ENCODE results near the gene CREG2.
"Not testable (repeated sequence)": the region's sequence is repeated elsewhere in the genome, so short reads cannot be mapped to it uniquely, and the experiment has no call there.

The CREG2 gene

GRCh38 chr2:101339266-101339880, 47.9 kb downstream of the CREG2 start:
- ATAC-seq (replicated peaks) (no peak), DNase-seq (no peak)
- peaks cover 0 to 5% of the 10 kb centered on the region in 2 donors for H3K27me3 Mint-ChIP-seq
- H3K36me3 Mint-ChIP-seq, result no peaks in the 10 kb centered on the region
- peaks cover 0 to 1% of the 10 kb centered on the region in 2 donors for H3K9me3 Mint-ChIP-seq
- no peak overlapping the region for H3K4me3 Mint-ChIP-seq
- H3K27ac Mint-ChIP-seq, result no peak overlapping the region
- H3K4me1 Mint-ChIP-seq, result peaks cover 9 to 13% of the 10 kb centered on the region in 2 donors

GRCh38 chr2:101337877-101338276, 49.4 kb downstream of the CREG2 start:
- DNase-seq, result no peak
- ATAC-seq (replicated peaks), result no peak
- Mint-ChIP-seq H3K36me3 (no peaks in the 10 kb centered on the region), H3K27me3 (peaks cover 0 to 5% of the 10 kb centered on the region in 2 donors), H3K27ac (no peak overlapping the region), H3K9me3 (peaks cover 0 to 1% of the 10 kb centered on the region in 2 donors), H3K4me3 (no peak overlapping the region), H3K4me1 (peaks cover 9 to 13% of the 10 kb centered on the region in 2 donors)

- peaks cover 0 to under 1% of the 10 kb centered on the region in 2 donors for H3K9me3 Mint-ChIP-seq
- no peak overlapping the region for H3K4me3 Mint-ChIP-seq
- H3K36me3 Mint-ChIP-seq, result no peaks in the 10 kb centered on the region
- no peaks in the 10 kb centered on the region for H3K4me1 Mint-ChIP-seq
- H3K27ac Mint-ChIP-seq, result no peak overlapping the region
- no peak for ATAC-seq (replicated peaks)
- H3K27me3 Mint-ChIP-seq, result peaks cover 0 to 5% of the 10 kb centered on the region in 2 donors
- no peak for DNase-seq
Measured at GRCh38 chr2:101332885-101333766, 54.2 kb downstream of the CREG2 start.

- DNase-seq, result no peak
- Mint-ChIP-seq H3K9me3 (no peaks in the 10 kb centered on the region), H3K4me3 (no peak overlapping the region), H3K27ac (no peak overlapping the region), H3K27me3 (no peaks in the 10 kb centered on the region), H3K4me1 (no peaks in the 10 kb centered on the region), H3K36me3 (no peaks in the 10 kb centered on the region)
- ATAC-seq (replicated peaks), result no peak
Measured at GRCh38 chr2:101331202-101331601, 56.1 kb downstream of the CREG2 start.

- Mint-ChIP-seq H3K4me3 (no peak overlapping the region), H3K27ac (no peak overlapping the region), H3K27me3 (no peaks in the 10 kb centered on the region), H3K4me1 (no peaks in the 10 kb centered on the region), H3K36me3 (no peaks in the 10 kb centered on the region), H3K9me3 (no peaks in the 10 kb centered on the region)
- no peak for DNase-seq
- no peak for ATAC-seq (replicated peaks)
Measured at GRCh38 chr2:101330253-101330933, 56.9 kb downstream of the CREG2 start.

GRCh38 chr2:101329026-101329425, 58.3 kb downstream of the CREG2 start:
- ATAC-seq (replicated peaks), result no peak

GRCh38 chr2:101328474-101329007, 58.8 kb downstream of the CREG2 start:
- Mint-ChIP-seq H3K27ac (no peak overlapping the region), H3K4me3 (no peak overlapping the region), H3K27me3 (no peaks in the 10 kb centered on the region), H3K36me3 (no peaks in the 10 kb centered on the region), H3K9me3 (no peaks in the 10 kb centered on the region), H3K4me1 (no peaks in the 10 kb centered on the region)
- peak; percentile 76 to 80 for ATAC-seq (replicated peaks)
- DNase-seq, result no peak

More at GRCh38 chr2:101329026-101329425, 58.3 kb downstream of the CREG2 start:
- no peaks in the 10 kb centered on the region for H3K9me3 Mint-ChIP-seq
- H3K27me3 Mint-ChIP-seq, result no peaks in the 10 kb centered on the region
- no peak for DNase-seq
- no peaks in the 10 kb centered on the region for H3K4me1 Mint-ChIP-seq
- no peaks in the 10 kb centered on the region for H3K36me3 Mint-ChIP-seq
- no peak overlapping the region for H3K27ac Mint-ChIP-seq
- no peak overlapping the region for H3K4me3 Mint-ChIP-seq

GRCh38 chr2:101327863-101328394, 59.4 kb downstream of the CREG2 start:
- Mint-ChIP-seq H3K27me3 (no peaks in the 10 kb centered on the region), H3K27ac (no peak overlapping the region), H3K9me3 (no peaks in the 10 kb centered on the region), H3K4me1 (no peaks in the 10 kb centered on the region), H3K36me3 (no peaks in the 10 kb centered on the region), H3K4me3 (no peak overlapping the region)
- peak in 1 of 2 donors; percentile 18 for ATAC-seq (replicated peaks)
- no peak for DNase-seq

- Mint-ChIP-seq H3K27me3 (no peaks in the 10 kb centered on the region), H3K27ac (no peak overlapping the region), H3K4me1 (no peaks in the 10 kb centered on the region), H3K4me3 (no peak overlapping the region), H3K36me3 (no peaks in the 10 kb centered on the region), H3K9me3 (no peaks in the 10 kb centered on the region)
- DNase-seq, result no peak
- ATAC-seq (replicated peaks), result no peak
Measured at GRCh38 chr2:101325425-101325824, 61.9 kb downstream of the CREG2 start.

- not testable (repeated sequence) for H3K4me3 Mint-ChIP-seq, H3K36me3 Mint-ChIP-seq, DNase-seq
Measured at GRCh38 chr2:101316568-101316967, 70.7 kb downstream of the CREG2 start.

GRCh38 chr2:101311696-101312017, 75.6 kb downstream of the CREG2 start:
- Mint-ChIP-seq H3K4me3 (no peak overlapping the region), H3K9me3 (no peaks in the 10 kb centered on the region), H3K36me3 (peaks cover under 1% of the 10 kb centered on the region in 2 donors), H3K27me3 (no peaks in the 10 kb centered on the region), H3K4me1 (peaks cover 15 to 33% of the 10 kb centered on the region in 2 donors), H3K27ac (no peak overlapping the region)
- ATAC-seq (replicated peaks) (no peak), DNase-seq (no peak)

More at GRCh38 chr2:101316568-101316967, 70.7 kb downstream of the CREG2 start:
- not testable (repeated sequence) for ATAC-seq (replicated peaks); H3K27ac Mint-ChIP-seq; H3K4me1 Mint-ChIP-seq; H3K9me3 Mint-ChIP-seq; H3K27me3 Mint-ChIP-seq

- H3K27me3 Mint-ChIP-seq, result no peaks in the 10 kb centered on the region
- peaks cover 2 to 4% of the 10 kb centered on the region in 2 donors for H3K36me3 Mint-ChIP-seq
- H3K4me3 Mint-ChIP-seq, result no peak overlapping the region
- ATAC-seq (replicated peaks) (no peak), DNase-seq (no peak)
- peaks cover 19 to 39% of the 10 kb centered on the region in 2 donors for H3K4me1 Mint-ChIP-seq
- no peaks in the 10 kb centered on the region for H3K9me3 Mint-ChIP-seq
- peak overlapping the region; percentile 15 for H3K27ac Mint-ChIP-seq
Measured at GRCh38 chr2:101310834-101311695, 76.2 kb downstream of the CREG2 start.

- DNase-seq (no peak), ATAC-seq (replicated peaks) (no peak)
- H3K27ac Mint-ChIP-seq, result no peak overlapping the region
- H3K9me3 Mint-ChIP-seq, result no peaks in the 10 kb centered on the region
- H3K4me3 Mint-ChIP-seq, result no peak overlapping the region
- H3K4me1 Mint-ChIP-seq, result peaks cover 26 to 47% of the 10 kb centered on the region in 2 donors
- peaks cover 4 to 5% of the 10 kb centered on the region in 2 donors for H3K36me3 Mint-ChIP-seq
- H3K27me3 Mint-ChIP-seq, result no peaks in the 10 kb centered on the region
Measured at GRCh38 chr2:101310090-101310833, 77.0 kb downstream of the CREG2 start.

Data from stimulated activated naive B cell treated with anti-CD40 and anti-IgM and Interleukin-4, amounts not matched to agents 10 μg/mL and 1 μg/mL and 100 μg/mL, for 72 hours (primary cell).